Measurements from ENCODE around the gene DOK7. TPM values are rescaled to one million over a fixed set of nuclear protein-coding genes. Genes with fewer than 3 reads are reported as not detected.

Gene DOK7
- polyA plus RNA-seq, 1 donor (not counting 4 experiments of a cell fraction or from before 2014, with no cell fraction given), result 0.13 TPM

DNA sequence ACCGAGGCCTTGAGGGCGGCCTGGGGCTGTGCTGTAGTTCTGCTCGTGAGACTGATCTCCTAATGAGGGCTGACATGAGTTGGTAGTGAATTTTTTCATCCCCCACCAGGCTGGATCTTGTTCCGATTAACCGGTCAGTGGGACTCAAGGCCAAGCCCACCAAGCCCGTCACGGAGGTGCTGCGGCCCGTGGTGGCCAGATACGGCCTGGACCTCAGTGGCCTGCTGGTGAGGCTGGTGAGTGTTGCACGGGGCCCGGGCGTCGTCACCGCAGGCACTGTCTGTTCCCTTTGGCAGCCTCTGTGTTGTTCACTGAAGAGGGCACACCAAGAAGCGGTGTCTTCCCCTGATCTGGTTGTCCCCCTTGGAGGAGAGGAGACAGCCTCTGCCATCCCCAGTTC lies 39.7 kb upstream of the DOK7 start:
- no peaks in the 10 kb centered on the region for H3K4me1 ChIP-seq (ENCODE audit: control insufficient read depth, extremely low read depth, insufficient read depth, low read length)
- FAIRE-seq, result no peak
- no peaks in the 10 kb centered on the region for H3K27me3 ChIP-seq (ENCODE audit: control insufficient read depth, extremely low read depth, insufficient read depth, low read length)
- peaks cover 34 to 37% of the 10 kb centered on the region in 2 experiments for H3K36me3 ChIP-seq (ENCODE audit: control insufficient read depth in 2 of 2, extremely low read depth in 1 of 2, insufficient read depth in 2 of 2, low read length in 2 of 2)
- no peak overlapping the region for H3K27ac ChIP-seq (ENCODE audit: control insufficient read depth, insufficient read depth, low read length)
- H3K4me3 ChIP-seq (ENCODE audit: control insufficient read depth in 2 of 3, extremely low read depth in 1 of 3, insufficient read depth in 2 of 3, low read depth in 1 of 3, low read length in 3 of 3), result no peak overlapping the region
- no peak overlapping the region for H3K9ac ChIP-seq (ENCODE audit: control insufficient read depth, extremely low read depth, insufficient read depth, low read length)
- H3K9me3 ChIP-seq (ENCODE audit: control insufficient read depth, low read depth, low read length), result no peaks in the 10 kb centered on the region
- H3K9me1 ChIP-seq (ENCODE audit: control insufficient read depth, extremely low read depth, insufficient read depth, low read length), result no peaks in the 10 kb centered on the region
- H3K4me2 ChIP-seq (ENCODE audit: control insufficient read depth, extremely low read depth, insufficient read depth, low read depth, low read length), result no peak overlapping the region
- no peak for DNase-seq (ENCODE audit: low read depth, low spot score)
- H2AFZ ChIP-seq (ENCODE audit: control insufficient read depth, low read length), result no peak overlapping the region
- H3K79me2 ChIP-seq (ENCODE audit: control insufficient read depth, insufficient read depth, low read length), result no peaks in the 10 kb centered on the region
- H4K20me1 ChIP-seq (ENCODE audit: control insufficient read depth, extremely low read depth, insufficient read depth, low read length), result no peaks in the 10 kb centered on the region
- TF ChIP-seq, protein P1, sequence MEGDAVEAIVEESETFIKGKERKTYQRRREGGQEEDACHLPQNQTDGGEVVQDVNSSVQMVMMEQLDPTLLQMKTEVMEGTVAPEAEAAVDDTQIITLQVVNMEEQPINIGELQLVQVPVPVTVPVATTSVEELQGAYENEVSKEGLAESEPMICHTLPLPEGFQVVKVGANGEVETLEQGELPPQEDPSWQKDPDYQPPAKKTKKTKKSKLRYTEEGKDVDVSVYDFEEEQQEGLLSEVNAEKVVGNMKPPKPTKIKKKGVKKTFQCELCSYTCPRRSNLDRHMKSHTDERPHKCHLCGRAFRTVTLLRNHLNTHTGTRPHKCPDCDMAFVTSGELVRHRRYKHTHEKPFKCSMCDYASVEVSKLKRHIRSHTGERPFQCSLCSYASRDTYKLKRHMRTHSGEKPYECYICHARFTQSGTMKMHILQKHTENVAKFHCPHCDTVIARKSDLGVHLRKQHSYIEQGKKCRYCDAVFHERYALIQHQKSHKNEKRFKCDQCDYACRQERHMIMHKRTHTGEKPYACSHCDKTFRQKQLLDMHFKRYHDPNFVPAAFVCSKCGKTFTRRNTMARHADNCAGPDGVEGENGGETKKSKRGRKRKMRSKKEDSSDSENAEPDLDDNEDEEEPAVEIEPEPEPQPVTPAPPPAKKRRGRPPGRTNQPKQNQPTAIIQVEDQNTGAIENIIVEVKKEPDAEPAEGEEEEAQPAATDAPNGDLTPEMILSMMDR (optimal IDR thresholded peaks at IDR 0.05 in 1 of 3, IDR thresholded peaks at IDR 0.05 in 1 of 3, conservative IDR thresholded peaks at IDR 0.05 in 1 of 3; ENCODE audit: extremely low read depth in 1 of 3, insufficient read depth in 2 of 3, low read length in 3 of 3), result no peak
- TF ChIP-seq EZH2 (IDR thresholded peaks at IDR 0.05; ENCODE audit: low read length), result no peak
- dilution Hi-C loops (cut with MboI; ENCODE audit: extremely low pct_ligation_motif_present, low sequenced_read_pairs), result no loop called here

DNA sequence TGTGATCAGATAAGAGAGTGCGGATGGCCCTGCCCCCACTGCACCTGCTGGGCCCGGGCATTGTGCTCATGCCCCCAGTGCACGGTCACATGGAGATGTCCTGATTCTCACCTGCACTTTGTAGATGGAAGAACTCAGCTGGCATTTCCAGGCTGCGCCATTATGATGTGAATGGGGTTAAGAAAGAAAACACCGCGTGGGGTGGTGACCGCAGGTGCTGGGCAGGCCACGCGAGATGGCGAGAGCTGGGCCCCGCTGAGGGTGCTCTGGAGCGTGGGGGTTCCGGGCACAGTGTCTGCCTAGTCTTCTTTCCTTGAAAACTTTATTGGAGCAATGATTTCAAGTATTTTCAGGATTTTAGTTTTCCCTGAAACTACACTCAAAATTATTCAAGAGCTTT lies 39.2 kb upstream of the DOK7 start:
- Histone ChIP-seq H3K9me3 (ENCODE audit: control insufficient read depth, low read depth, low read length) (no peaks in the 10 kb centered on the region), H3K4me3 (ENCODE audit: control insufficient read depth in 2 of 3, extremely low read depth in 1 of 3, insufficient read depth in 2 of 3, low read depth in 1 of 3, low read length in 3 of 3) (no peak overlapping the region), H3K79me2 (ENCODE audit: control insufficient read depth, insufficient read depth, low read length) (no peaks in the 10 kb centered on the region), H4K20me1 (ENCODE audit: control insufficient read depth, extremely low read depth, insufficient read depth, low read length) (no peaks in the 10 kb centered on the region), H3K36me3 (ENCODE audit: control insufficient read depth in 2 of 2, extremely low read depth in 1 of 2, insufficient read depth in 2 of 2, low read length in 2 of 2) (peaks cover 34% of the 10 kb centered on the region in 2 experiments), H3K27ac (ENCODE audit: control insufficient read depth, insufficient read depth, low read length) (no peak overlapping the region), H3K4me1 (ENCODE audit: control insufficient read depth, extremely low read depth, insufficient read depth, low read length) (no peaks in the 10 kb centered on the region), H3K4me2 (ENCODE audit: control insufficient read depth, extremely low read depth, insufficient read depth, low read depth, low read length) (no peak overlapping the region), H3K9me1 (ENCODE audit: control insufficient read depth, extremely low read depth, insufficient read depth, low read length) (no peaks in the 10 kb centered on the region), H2AFZ (ENCODE audit: control insufficient read depth, low read length) (no peak overlapping the region), H3K27me3 (ENCODE audit: control insufficient read depth, extremely low read depth, insufficient read depth, low read length) (no peaks in the 10 kb centered on the region), H3K9ac (ENCODE audit: control insufficient read depth, extremely low read depth, insufficient read depth, low read length) (no peak overlapping the region)
- DNase-seq (ENCODE audit: low read depth, low spot score), result no peak
- dilution Hi-C loops (cut with MboI; ENCODE audit: extremely low pct_ligation_motif_present, low sequenced_read_pairs), result no loop called here
- FAIRE-seq, result no peak
- no peak for TF ChIP-seq EZH2 (IDR thresholded peaks at IDR 0.05; ENCODE audit: low read length)
- TF ChIP-seq, protein P1 (optimal IDR thresholded peaks at IDR 0.05 in 1 of 3, IDR thresholded peaks at IDR 0.05 in 1 of 3, conservative IDR thresholded peaks at IDR 0.05 in 1 of 3; ENCODE audit: extremely low read depth in 1 of 3, insufficient read depth in 2 of 3, low read length in 3 of 3), result no peak
